G401 (cell line): Measurements from ENCODE around the gene CCL15. TPM values are rescaled to one million over a fixed set of nuclear protein-coding genes. Genes with fewer than 3 reads are reported as not detected.
"Not testable (repeated sequence)": the region's sequence is repeated elsewhere in the genome, so short reads cannot be mapped to it uniquely, and the experiment has no call there.

Source experiments
- DNase-seq: peaks from one replicate; pipeline ENCODE4 v3.0.0-alpha.2; 2015; ENCODE audit warnings: low spot score
- in situ Hi-C: cut with HindIII; loops from 2 replicates; pipeline ENCODE4 v1.10.0; 2016; ENCODE audit warnings: low sequenced_read_pairs, mixed read lengths
- total RNA-seq: library from RNA; depleted of rRNA; stranded (reverse); fragments of >200 nt; shearing (Covaris generic); gene quantifications from 2 replicates; pipeline ENCODE4 v1.2.3, GENCODE V29; 2014; rRNA removed

The CCL15 gene
- total RNA-seq: not detected in 2 replicates

GRCh38 chr17:36001110-36001771, at the start of gene CCL15:
TSS of gene CCL15 (minus strand) at chr17:36001553. CDS start at chr17:36001492, 61 bp downstream.
- no peak for DNase-seq
- in situ Hi-C loops: no loop called here

- no peak for DNase-seq
- in situ Hi-C loops: no loop called here
Measured at GRCh38 chr17:36049643-36050042, 48.3 kb upstream of the CCL15 start.

GRCh38 chr17:36048066-36048465, 46.7 kb upstream of the CCL15 start:
- DNase-seq: no peak
- in situ Hi-C loops: no loop called here

GRCh38 chr17:36036235-36036634, 34.9 kb upstream of the CCL15 start:
- in situ Hi-C loops: no loop called here
- no peak for DNase-seq

GRCh38 chr17:36034127-36034526, 32.8 kb upstream of the CCL15 start:
- DNase-seq: no peak
- in situ Hi-C loops: no loop called here

- in situ Hi-C loops: no loop called here
- DNase-seq: no peak
Measured at GRCh38 chr17:36030956-36031355, 29.6 kb upstream of the CCL15 start.

- in situ Hi-C loops: no loop called here
- DNase-seq: no peak
Measured at GRCh38 chr17:36027761-36028160, 26.4 kb upstream of the CCL15 start.

- in situ Hi-C loops: no loop called here
- no peak for DNase-seq
Measured at GRCh38 chr17:36024106-36024869, 22.9 kb upstream of the CCL15 start.

- in situ Hi-C loops: no loop called here
- DNase-seq: no peak
Measured at GRCh38 chr17:36019423-36019822, 18.1 kb upstream of the CCL15 start.

GRCh38 chr17:36017799-36018198, 16.4 kb upstream of the CCL15 start, which contains the start of gene CCL23:
TSS of gene CCL23 (minus strand) at chr17:36017972. CDS start at chr17:36017897, 75 bp downstream.
- in situ Hi-C loops: no loop called here
- no peak for DNase-seq

GRCh38 chr17:36016555-36016954, 15.2 kb upstream of the CCL15 start:
- in situ Hi-C loops: no loop called here
- no peak for DNase-seq

GRCh38 chr17:36015895-36016294, 14.5 kb upstream of the CCL15 start:
- in situ Hi-C loops, DNase-seq: not testable (repeated sequence)

- in situ Hi-C loops: no loop called here
- DNase-seq: no peak
Measured at GRCh38 chr17:36014946-36015345, 13.6 kb upstream of the CCL15 start.

GRCh38 chr17:36011201-36011600, 9.8 kb upstream of the CCL15 start:
- DNase-seq: no peak
- in situ Hi-C loops: no loop called here

GRCh38 chr17:36008998-36009665, 7.8 kb upstream of the CCL15 start:
- DNase-seq: peak; percentile 7
- in situ Hi-C loops: no loop called here

- DNase-seq: no peak
- in situ Hi-C loops: no loop called here
Measured at GRCh38 chr17:36004594-36005108, 3.3 kb upstream of the CCL15 start.

- in situ Hi-C loops: no loop called here
- DNase-seq: no peak
Measured at GRCh38 chr17:36002631-36003030, 1.3 kb upstream of the CCL15 start.

- in situ Hi-C loops: no loop called here
- no peak for DNase-seq
Measured at GRCh38 chr17:36001862-36002603, 680 bp upstream of the CCL15 start.

GRCh38 chr17:36000732-36001109, 632 bp downstream of the CCL15 start:
- DNase-seq: no peak
- in situ Hi-C loops: no loop called here
